Measurements from ENCODE around the gene TIMM17A. TPM values are rescaled to one million over a fixed set of nuclear protein-coding genes. Genes with fewer than 3 reads are reported as not detected.

TIMM17A gene
- total RNA-seq, 1 experiment from 2014 or later = 60.4 TPM

DNA sequence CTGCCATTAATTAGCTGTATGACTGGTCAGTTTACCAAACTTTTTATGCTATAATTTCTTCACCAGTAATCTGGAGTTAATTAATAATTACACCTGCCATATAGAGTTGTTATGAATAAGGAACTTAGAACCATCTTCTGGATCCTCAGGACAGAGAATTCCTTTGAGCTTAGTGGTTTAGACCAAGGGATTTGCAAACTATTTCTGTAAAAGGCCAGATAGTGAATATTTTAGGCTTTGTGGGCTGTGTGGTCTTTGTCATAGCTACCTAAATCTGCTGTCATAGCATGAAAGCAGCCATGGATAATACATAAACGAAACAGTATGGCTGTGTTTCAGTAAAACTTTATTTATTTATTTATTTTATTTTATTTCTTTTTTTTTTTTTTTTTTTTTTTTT is 9.0 kb downstream of the TIMM17A start:
- no peak overlapping the region for H3K27ac ChIP-seq
- H3K36me3 ChIP-seq (ENCODE audit: low read depth) = peaks cover 50% of the 10 kb centered on the region
- CTCF ChIA-PET = interaction anchor here (0.6 kb wide), 1 partner anchor 68 kb away, joined by 3 read pairs; no protein-coding TSS in a partner anchor
- H3K9me2 ChIP-seq (ENCODE audit: insufficient read depth) = no peaks in the 10 kb centered on the region
- TF ChIP-seq EZH2 (IDR thresholded peaks at IDR 0.05; ENCODE audit: low read depth) = no peak
- peaks cover 59% of the 10 kb centered on the region for H3F3A ChIP-seq (ENCODE audit: insufficient read depth, low read depth)
- no peaks in the 10 kb centered on the region for H3K9me3 ChIP-seq (ENCODE audit: insufficient read depth, low read depth)
- intact Hi-C loops (cut with micrococcal nuclease; ENCODE audit: unreplicated experiment) = no loop called here
- peaks cover 20% of the 10 kb centered on the region for H3K79me2 ChIP-seq (ENCODE audit: low read depth)
- peaks cover 34% of the 10 kb centered on the region for H4K20me1 ChIP-seq (ENCODE audit: insufficient read depth)
- H3K4me1 ChIP-seq (replicated peaks; ENCODE audit: insufficient read depth) = no peaks in the 10 kb centered on the region
- H3K4me3 ChIP-seq = no peak overlapping the region
- H3K27me3 ChIP-seq (ENCODE audit: insufficient read depth, low read depth) = no peaks in the 10 kb centered on the region
- DNase-seq = no peak
- H3K4me2 ChIP-seq = no peak overlapping the region
- POLR2A ChIA-PET (ENCODE audit: unreplicated experiment) = no interaction called here
- no TSS peak for BruUV-seq (replicated peaks)
- H2AFZ ChIP-seq = no peak overlapping the region

- Histone ChIP-seq H3K27ac (no peak overlapping the region), H3K4me2 (no peak overlapping the region), H3K4me3 (no peak overlapping the region), H4K20me1 (ENCODE audit: insufficient read depth) (peaks cover 32% of the 10 kb centered on the region), H3K4me1 (replicated peaks; ENCODE audit: insufficient read depth) (no peaks in the 10 kb centered on the region), H3K36me3 (ENCODE audit: low read depth) (peaks cover 46% of the 10 kb centered on the region), H3K9me3 (ENCODE audit: insufficient read depth, low read depth) (no peaks in the 10 kb centered on the region), H3K27me3 (ENCODE audit: insufficient read depth, low read depth) (no peaks in the 10 kb centered on the region), H3F3A (ENCODE audit: insufficient read depth, low read depth) (peaks cover 71% of the 10 kb centered on the region), H3K79me2 (ENCODE audit: low read depth) (peaks cover 12% of the 10 kb centered on the region; the same call in 1 of the 2 replicates), H2AFZ (no peak overlapping the region), H3K9me2 (ENCODE audit: insufficient read depth) (no peaks in the 10 kb centered on the region)
- ChIA-PET POLR2A (ENCODE audit: unreplicated experiment) (no interaction called here), CTCF (no interaction called here)
- DNase-seq = no peak
- TF ChIP-seq EZH2 (IDR thresholded peaks at IDR 0.05; ENCODE audit: low read depth) (no peak), CTCF (conservative IDR thresholded peaks at IDR 0.05) (no peak)
- intact Hi-C loops (cut with micrococcal nuclease; ENCODE audit: unreplicated experiment) = no loop called here
- BruUV-seq (replicated peaks) = no TSS peak
Observed at GRCh38 chr1:201966171-201966570, 10.9 kb downstream of the TIMM17A start.

DNA sequence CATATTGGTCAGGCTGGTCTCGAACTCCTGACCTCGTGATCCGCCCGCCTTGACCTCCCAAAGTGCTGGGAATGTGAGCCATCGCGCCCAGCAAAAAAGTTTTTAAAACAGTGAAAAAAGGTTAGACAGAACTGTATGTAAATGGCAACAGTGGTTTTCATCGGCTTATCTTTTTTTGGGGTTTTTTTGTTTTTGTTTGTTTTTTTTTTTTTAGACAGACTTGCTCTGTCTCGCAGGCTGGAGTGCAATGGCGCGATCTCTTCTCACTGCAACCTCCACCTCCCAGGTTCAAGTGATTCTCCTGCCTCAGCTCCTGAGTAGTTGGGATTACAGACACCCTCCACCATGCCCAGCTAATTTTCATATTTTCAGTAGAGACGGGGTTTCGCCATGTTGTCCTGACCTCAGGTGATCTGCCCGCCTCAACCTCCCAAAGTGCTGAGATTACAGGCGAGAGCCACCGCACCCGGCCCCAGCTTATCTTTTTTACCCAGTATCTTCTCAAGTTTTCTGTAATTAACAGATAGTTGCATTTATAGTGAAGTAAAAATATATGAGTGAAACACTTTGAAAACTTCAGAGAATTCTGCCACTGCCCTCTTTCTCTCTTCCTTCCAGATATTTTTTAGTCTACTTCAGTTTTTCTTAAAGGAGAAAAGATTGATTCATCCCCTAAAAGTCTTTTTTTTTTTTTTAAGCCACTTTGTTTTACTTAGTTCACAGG is 13.1 kb downstream of the TIMM17A start:
- TF ChIP-seq CTCF (conservative IDR thresholded peaks at IDR 0.05) = no peak
- TF ChIP-seq EZH2 (IDR thresholded peaks at IDR 0.05; ENCODE audit: low read depth) = no peak
- Histone ChIP-seq H4K20me1 (ENCODE audit: insufficient read depth) (peaks cover 22% of the 10 kb centered on the region), H3K36me3 (ENCODE audit: low read depth) (peaks cover 30% of the 10 kb centered on the region)

More for the DNA sequence above, 13.1 kb downstream of the TIMM17A start:
- no peak overlapping the region for H3K4me2 ChIP-seq
- H3K9me3 ChIP-seq (ENCODE audit: insufficient read depth, low read depth) = no peaks in the 10 kb centered on the region
- POLR2A ChIA-PET (ENCODE audit: unreplicated experiment) = interaction anchor here (0.7 kb wide), 1 partner anchor 73 kb away, joined by 8 read pairs; no protein-coding TSS in a partner anchor
- H3K79me2 ChIP-seq (ENCODE audit: low read depth) = no peaks in the 10 kb centered on the region
- intact Hi-C loops (cut with micrococcal nuclease; ENCODE audit: unreplicated experiment) = no loop called here
- no peak overlapping the region for H3K27ac ChIP-seq
- no peak overlapping the region for H3K4me3 ChIP-seq
- H3F3A ChIP-seq (ENCODE audit: insufficient read depth, low read depth) = peaks cover 76% of the 10 kb centered on the region
- DNase-seq = no peak
- H3K27me3 ChIP-seq (ENCODE audit: insufficient read depth, low read depth) = no peaks in the 10 kb centered on the region
- no peaks in the 10 kb centered on the region for H3K9me2 ChIP-seq (ENCODE audit: insufficient read depth)
- H2AFZ ChIP-seq = no peak overlapping the region
- BruUV-seq (replicated peaks) = no TSS peak
- H3K4me1 ChIP-seq (replicated peaks; ENCODE audit: insufficient read depth) = 0 out of 2 replicates have a peak, but pooled peaks cover 6% of the 10 kb centered on the region
- CTCF ChIA-PET = interaction anchor here (0.7 to 1.4 kb wide), 3 partner anchors 55 to 164 kb away, joined by 3 to 7 read pairs (median 3); no protein-coding TSS in a partner anchor
